ENCODE results near the gene ZNF385A.
A peak's percentile ranks its signal among the peaks of the same experiment; 100 is the strongest.

The ZNF385A gene

GRCh38 chr12:54390668-54391551 is 6.4 kb upstream of the ZNF385A start:
- DNase-seq: peak; percentile 11

DNA sequence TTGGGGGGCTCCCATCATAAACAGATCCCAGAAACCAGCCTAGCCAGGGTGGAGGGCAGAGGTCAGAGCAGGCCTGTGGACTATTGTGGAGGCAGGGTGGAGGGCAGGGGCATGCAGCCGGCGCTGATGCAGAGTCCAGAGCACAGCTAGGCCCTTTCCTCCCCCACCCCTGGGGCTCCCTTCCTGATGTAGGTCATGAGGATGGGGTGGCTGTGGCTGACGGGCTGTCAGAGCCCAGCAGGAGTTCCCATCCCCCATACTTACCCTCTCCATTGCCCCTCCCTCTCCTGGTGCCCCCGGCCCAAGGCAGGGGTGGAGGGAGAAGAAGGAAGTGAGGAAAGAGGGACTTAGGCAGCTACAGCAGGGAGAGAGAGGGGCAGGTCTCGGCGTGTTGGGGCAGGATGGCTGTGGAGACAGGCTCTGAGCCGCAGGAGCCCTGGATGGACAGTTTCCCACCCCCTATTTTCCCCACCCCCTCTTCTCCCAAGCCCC is 5.7 kb upstream of the ZNF385A start:
- peak; percentile 47 for DNase-seq

GRCh38 chr12:54389607-54390175 is 5.2 kb upstream of the ZNF385A start:
- no peak for DNase-seq

DNA sequence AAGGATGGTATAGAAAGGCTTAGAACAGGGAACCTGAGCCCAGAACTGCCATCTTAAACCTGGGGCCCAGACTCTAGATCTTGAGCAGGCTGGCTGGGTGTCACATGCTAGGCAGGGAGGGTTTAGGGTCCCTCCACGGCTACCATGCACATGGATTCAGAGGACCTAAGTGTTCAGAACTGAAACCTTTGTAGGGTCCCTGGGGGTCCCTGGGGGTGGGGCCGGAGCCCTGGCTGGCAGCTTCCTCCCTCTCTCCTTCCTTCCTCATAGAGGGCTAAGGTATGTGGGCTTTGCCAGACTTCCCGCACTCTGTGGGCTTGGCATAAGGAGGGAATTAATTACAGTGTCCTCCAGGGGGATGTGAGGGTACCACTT is 4.6 kb upstream of the ZNF385A start:
- no peak for DNase-seq

DNA sequence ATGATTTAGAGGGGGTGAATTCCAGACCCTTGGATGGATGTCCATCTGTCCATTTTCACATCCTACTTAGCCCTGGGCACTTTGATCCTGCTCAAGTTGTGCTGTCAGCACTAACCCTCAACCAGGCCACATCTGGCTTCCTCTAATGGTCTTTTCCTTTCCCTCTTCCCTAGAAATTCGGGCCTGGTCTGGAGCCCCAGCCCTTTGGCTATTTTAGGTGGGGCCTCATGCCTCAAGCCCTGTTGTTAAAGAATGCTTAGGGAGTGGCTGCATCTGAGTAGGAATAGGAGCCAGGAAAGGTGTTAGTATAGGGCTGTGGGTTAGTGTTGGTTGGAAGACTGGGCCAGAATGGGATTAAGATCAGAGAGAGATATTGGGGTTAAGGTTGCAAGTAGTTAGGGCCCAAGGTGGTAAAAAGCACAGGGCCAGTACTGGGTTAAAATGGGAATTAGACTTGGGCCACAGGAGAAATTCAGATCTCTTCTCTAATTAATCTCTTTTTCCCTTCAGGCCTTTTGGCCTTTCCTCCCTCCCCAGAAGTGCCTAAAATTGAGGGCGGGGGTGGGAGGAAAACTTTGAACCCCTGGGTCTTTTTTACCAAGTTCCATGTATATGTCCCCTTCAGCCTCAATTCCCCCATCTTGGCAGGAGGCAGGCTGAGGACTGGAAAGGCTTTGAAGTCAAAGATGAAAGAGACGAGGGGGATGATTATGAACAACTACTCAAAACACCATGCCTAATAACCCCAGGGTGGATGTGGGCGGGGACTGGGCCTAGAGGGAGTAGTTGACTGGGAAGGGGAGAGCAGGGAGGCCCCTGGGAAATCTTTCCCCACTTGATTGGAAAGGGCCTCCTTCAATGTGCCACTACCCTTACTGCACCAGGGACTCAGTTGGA is 4.0 kb upstream of the ZNF385A start:
- no peak for DNase-seq

- DNase-seq: no peak
Measured at GRCh38 chr12:54387114-54387467, 2.6 kb upstream of the ZNF385A start.

DNA sequence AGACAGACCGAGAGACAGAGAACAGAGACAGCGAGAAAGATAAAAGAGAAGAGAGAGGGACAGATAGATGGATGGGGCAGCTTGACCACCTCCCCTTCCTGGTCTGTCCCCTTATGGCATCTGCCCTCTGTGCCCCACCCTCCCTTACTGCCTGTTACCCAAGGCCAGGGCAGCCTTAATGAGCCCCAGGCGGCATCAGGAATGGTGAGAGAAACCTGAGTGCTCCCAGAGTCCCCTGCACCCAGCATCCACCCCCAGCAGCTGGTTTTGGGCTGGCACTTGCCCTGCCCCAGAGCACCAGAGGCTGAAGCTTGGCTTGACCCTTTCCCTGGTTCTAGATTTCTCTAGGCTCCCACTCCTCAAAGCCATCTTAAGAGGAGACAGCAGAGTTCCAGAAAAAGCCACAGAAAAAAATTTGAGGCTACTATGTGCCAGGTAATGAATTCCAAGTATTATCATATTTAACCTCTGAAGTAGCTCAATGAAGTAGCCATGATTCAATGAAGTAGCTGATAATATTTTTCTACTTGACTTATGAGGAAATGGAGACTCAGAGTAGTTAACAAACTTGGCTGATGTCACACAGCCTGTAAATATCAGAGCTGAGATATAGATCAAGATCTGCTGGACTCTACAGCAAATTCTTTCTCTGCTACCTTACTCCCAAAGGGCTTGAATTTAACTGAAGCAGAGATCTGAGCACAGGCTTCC is 2.0 kb upstream of the ZNF385A start:
- no peak for DNase-seq

- DNase-seq: no peak
Measured at GRCh38 chr12:54385251-54385914, 850 bp upstream of the ZNF385A start.

GRCh38 chr12:54383041-54383609 is 1.4 kb downstream of the ZNF385A start:
- DNase-seq: no peak

DNA sequence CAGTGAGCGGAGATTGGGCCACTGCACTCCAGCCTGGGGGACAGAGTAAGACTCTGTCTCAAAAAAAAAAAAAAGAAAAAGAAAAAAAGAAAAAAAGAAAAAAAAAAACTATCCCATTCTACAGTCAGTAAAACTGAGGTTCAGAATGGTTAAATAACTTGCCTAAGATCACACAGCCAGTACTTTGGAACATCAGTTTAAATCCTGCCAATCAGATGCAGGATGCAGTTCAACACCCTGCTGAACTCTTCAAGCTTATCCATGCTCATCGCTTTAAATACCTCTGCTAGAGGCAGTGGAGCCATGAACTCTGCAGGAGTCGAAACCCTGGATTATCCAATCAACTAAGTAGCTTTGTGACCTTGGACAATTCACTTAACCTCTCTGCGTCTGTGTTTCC is 3.4 kb downstream of the ZNF385A start:
- DNase-seq: no peak

GRCh38 chr12:54379398-54380201 is 4.9 kb downstream of the ZNF385A start:
- DNase-seq: peak; percentile 75

GRCh38 chr12:54378796-54379397 is 5.6 kb downstream of the ZNF385A start:
- peak; percentile 14 for DNase-seq

- DNase-seq: no peak
Measured at GRCh38 chr12:54377797-54378515, 6.6 kb downstream of the ZNF385A start.

DNA sequence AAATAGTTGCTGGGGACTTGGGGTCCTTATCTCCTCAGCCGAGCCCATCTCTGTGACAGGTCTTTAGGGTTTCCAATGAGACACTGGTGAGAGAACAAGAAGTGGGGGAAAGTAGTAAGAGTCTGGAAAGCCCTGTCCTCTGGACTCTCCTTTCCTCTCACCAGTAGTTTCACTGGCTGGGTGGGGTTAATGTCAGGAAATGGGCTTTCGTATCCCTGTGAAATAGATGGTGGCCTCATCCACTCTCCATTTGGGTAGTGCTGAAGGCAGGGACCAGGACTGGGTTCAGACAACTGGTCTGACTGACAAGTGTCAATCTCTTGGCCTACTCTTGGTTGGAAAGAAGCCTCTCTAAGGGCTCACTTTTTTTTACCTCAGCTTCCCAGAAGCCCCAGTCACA is 7.5 kb downstream of the ZNF385A start:
- no peak for DNase-seq

DNA sequence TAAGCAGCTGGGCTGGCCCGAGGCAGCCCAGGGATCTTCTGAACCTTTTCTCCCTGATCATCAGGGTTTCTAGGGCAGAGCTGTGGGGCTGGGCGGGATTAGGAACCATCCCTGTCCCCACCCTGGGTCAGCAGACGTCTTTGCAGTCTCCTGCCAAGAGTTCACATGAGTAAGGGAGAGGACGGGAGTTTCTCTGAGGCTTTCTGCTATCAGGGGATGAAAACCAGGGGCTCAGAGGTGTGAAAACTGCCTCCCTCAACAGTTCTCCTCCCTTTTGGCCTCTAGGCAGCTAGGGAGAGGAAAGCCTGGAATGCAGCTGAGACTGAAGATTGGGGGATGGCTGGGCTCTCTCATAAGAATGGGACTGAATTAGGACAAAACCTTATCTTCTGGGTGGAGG is 7.9 kb downstream of the ZNF385A start:
- no peak for DNase-seq

- DNase-seq: no peak
Measured at GRCh38 chr12:54375259-54375579, 9.3 kb downstream of the ZNF385A start.

DNA sequence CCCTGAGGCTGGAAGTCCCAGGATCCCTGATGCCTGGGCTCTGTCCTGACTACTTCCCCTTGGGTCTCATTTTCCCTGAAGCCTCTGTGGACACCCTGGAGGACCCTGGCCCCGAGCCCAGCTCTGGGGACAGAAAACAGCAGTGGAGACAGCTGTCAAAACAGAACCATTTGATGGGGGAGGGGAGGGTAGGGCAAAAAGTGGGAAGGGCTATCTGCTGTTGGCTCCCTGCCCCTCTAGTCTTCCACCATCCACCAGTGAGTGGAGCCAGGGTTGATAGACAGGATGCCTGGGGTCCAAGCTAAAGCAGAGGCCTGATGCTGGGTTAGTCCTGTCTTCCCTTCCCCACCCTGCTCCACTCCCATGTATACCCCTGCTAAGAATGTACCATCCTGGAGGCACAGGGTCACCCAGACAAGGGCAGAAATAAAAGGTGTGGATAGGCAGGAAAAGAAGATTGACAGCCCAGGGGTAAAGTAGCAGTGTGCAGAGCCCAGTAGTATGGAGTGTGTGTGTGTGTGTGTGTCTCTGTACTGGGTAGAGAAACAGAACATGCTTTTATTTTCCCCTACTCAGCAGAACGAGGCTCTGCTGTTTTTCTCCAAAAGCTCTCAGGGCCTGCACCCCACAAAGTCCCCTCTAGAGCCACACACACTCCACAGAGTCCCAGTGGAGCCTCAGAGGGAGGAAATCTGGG is 9.8 kb downstream of the ZNF385A start:
- DNase-seq: peak; percentile 26

DNA sequence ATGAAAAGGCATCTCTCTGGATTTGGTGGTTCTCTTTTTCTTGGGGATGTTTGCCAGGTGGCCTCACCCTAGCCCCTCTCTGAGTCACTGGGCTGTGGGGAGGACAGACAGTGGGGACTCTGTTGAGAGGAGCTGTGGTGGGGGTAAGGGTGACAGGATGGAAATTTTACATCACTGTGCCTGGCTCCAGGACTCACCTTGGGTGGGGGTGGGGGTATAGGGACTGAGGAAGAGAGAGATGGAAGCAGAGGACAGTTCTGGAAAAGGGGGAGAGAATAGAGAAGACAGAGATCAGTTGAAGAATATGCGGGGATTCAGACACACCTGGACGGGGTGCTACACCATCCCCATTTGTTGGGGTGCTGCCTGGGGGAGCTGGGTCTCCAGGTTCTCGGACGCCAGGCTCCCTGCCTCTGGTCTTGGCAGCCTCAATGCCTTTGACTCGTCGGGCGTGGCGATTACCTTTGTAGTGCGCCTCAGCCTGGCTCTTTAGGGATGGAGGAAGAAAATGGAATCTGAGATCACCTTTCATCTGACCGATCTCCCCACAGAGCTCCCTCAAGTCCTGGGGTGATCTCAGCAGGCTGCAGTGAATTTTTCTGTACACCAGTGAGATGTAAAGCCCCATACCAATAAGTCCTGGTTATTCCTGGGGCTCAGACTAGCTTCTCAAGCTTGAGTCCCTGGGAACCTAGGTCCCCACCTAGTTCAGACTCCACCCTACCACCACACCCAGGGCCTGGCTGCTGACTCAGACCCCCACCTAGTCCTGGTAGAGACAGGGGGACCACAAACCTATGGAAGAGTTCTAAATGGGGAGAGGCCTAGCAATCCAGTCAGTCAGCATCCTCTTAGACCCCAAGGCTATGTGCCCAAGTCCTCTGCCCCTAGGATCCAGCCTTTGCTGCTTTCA is 10.6 kb downstream of the ZNF385A start:
- no peak for DNase-seq

All from NCI-H1105 treated with DMSO at 0.1 percent for 48 hours (cell line).